H1 (cell line): Measurements from ENCODE around the gene CHPT1. TPM values are rescaled to one million over a fixed set of nuclear protein-coding genes. Genes with fewer than 3 reads are reported as not detected.

ENCODE experiments used
- CTCF ChIA-PET: fragments of 300-600 bp; sonication (Branson Sonifier 250); formaldehyde crosslinking; loops from one replicate; lab custom pipeline; 2021; ENCODE audit not compliant: partially characterized antibody; lab: Charles Lee
- POLR2A ChIA-PET: fragments of 300-600 bp; sonication (Branson Sonifier 250); formaldehyde crosslinking; loops from one replicate; lab custom pipeline; 2021; ENCODE audit warnings: inconsistent platforms; ENCODE audit not compliant: partially characterized antibody; lab: Charles Lee
- DNase-seq, 2 experiments: peaks; one replicate each; pipeline versions ENCODE4 v3.0.0 to v3.0.0-alpha.2; 2010 to 2022; ENCODE audit warnings: low spot score in 2 of 2, low read depth in 1 of 2, mixed read lengths in 1 of 2
- FAIRE-seq: peaks from 2 replicates; lab custom pipeline; 2011; peaks lifted over from hg19 to GRCh38; lab: Jason Lieb, UNC
- H2AFZ ChIP-seq: 2 replicates; pipeline ENCODE4 v1.8.1; 2012; ENCODE audit warnings: low read length, inconsistent platforms
- H2AK5ac ChIP-seq: 2 replicates; pipeline ENCODE4 v1.6.1; 2013; ENCODE audit warnings: low read depth, low read length
- H2BK120ac ChIP-seq: replicated peaks from 2 replicates; pipeline ENCODE3; 2013; ENCODE audit warnings: low read depth, low read length, inconsistent platforms
- H2BK12ac ChIP-seq: 2 replicates; pipeline ENCODE4 v1.6.1; 2013; ENCODE audit warnings: low read depth, low read length
- H2BK15ac ChIP-seq: 2 replicates; pipeline ENCODE4 v1.6.1; 2013; ENCODE audit warnings: low read length
- H2BK20ac ChIP-seq: 2 replicates; pipeline ENCODE4 v1.6.1; 2013; ENCODE audit warnings: low read length
- H2BK5ac ChIP-seq: 2 replicates; pipeline ENCODE4 v1.6.1; 2013; ENCODE audit warnings: low read depth, low read length
- H3K14ac ChIP-seq: 2 replicates; pipeline ENCODE4 v1.6.1; 2013; ENCODE audit warnings: inconsistent platforms; ENCODE audit not compliant: insufficient read length
- H3K18ac ChIP-seq: 2 replicates; pipeline ENCODE4 v1.6.1; 2013; ENCODE audit warnings: low read length; ENCODE audit errors: extremely low read depth
- H3K23ac ChIP-seq: 2 replicates; pipeline ENCODE4 v1.6.1; 2013; ENCODE audit warnings: inconsistent platforms; ENCODE audit not compliant: insufficient read length
- H3K23me2 ChIP-seq: 2 replicates; pipeline ENCODE4 v1.6.1; 2013; ENCODE audit warnings: low read depth, low read length
- H3K27ac ChIP-seq: 2 replicates; pipeline ENCODE4 v1.6.1; 2011; ENCODE audit warnings: low read depth, low read length, inconsistent platforms
- H3K27me3 ChIP-seq, 4 experiments: replicated peaks in 1 of 4; 1 replicate in 1 of 4; 2 replicates in 3 of 4; pipeline versions ENCODE4 v1.6.1 to v1.8.1; 2011 to 2013; ENCODE audit warnings: low read length in 3 of 4, mild to moderate bottlenecking in 3 of 4, inconsistent platforms in 2 of 4, mixed read lengths in 2 of 4, moderate library complexity in 1 of 4; ENCODE audit not compliant: control insufficient read depth in 3 of 4, insufficient read depth in 3 of 4; ENCODE audit errors: extremely low read depth in 1 of 4
- H3K36me3 ChIP-seq, 4 experiments: 2 replicates each; pipeline versions ENCODE4 v1.6.1 to v1.8.1; 2011 to 2013; ENCODE audit warnings: mild to moderate bottlenecking in 4 of 4, low read length in 3 of 4, moderate library complexity in 2 of 4, control low read depth in 1 of 4, inconsistent platforms in 1 of 4; ENCODE audit not compliant: insufficient read depth in 4 of 4, control insufficient read depth in 2 of 4
- H3K4ac ChIP-seq: replicated peaks from 2 replicates; pipeline ENCODE3; 2013; ENCODE audit warnings: low read length, low read depth, mixed read lengths, inconsistent platforms; ENCODE audit not compliant: insufficient read length
- H3K4me1 ChIP-seq, 4 experiments: replicated peaks in 1 of 4; 1 replicate in 1 of 4; 2 replicates in 3 of 4; pipeline versions ENCODE4 v1.6.1 to v1.8.1; 2011 to 2013; ENCODE audit warnings: low read length in 3 of 4, inconsistent platforms in 2 of 4, mixed read lengths in 1 of 4; ENCODE audit not compliant: insufficient read depth in 4 of 4, control insufficient read depth in 3 of 4
- H3K4me2 ChIP-seq, 2 experiments: 2 replicates each; pipeline versions ENCODE4 v1.6.1 to v1.8.1; 2011 to 2013; ENCODE audit warnings: low read depth in 2 of 2, low read length in 2 of 2, control low read depth in 1 of 2, inconsistent platforms in 1 of 2, mild to moderate bottlenecking in 1 of 2; ENCODE audit not compliant: insufficient read depth in 1 of 2
- H3K4me3 ChIP-seq, 4 experiments: fragments of 200-600, 300-600 bp in 1 of 4; sonication (generic), shearing (Covaris generic), sonication (Bioruptor Twin) in 1 of 4; 2 replicates each; pipeline versions ENCODE4 v1.5.1 to v1.8.1; 2011 to 2016; ENCODE audit warnings: low read length in 4 of 4, low read depth in 3 of 4, control low read depth in 2 of 4, inconsistent platforms in 2 of 4, mild to moderate bottlenecking in 2 of 4, mixed read lengths in 1 of 4, moderate library complexity in 1 of 4; ENCODE audit not compliant: insufficient read depth in 2 of 4; ENCODE audit errors: extremely low read depth in 1 of 4
- H3K56ac ChIP-seq: replicated peaks from 2 replicates; pipeline ENCODE3; 2013; ENCODE audit warnings: low read depth, mild to moderate bottlenecking, mixed read lengths, low read length, inconsistent platforms; ENCODE audit not compliant: insufficient read length
- H3K79me1 ChIP-seq: 2 replicates; pipeline ENCODE4 v1.6.1; 2013; ENCODE audit warnings: low read depth, low read length, control low read depth
- H3K79me2 ChIP-seq, 2 experiments: 2 replicates each; pipeline versions ENCODE4 v1.6.1 to v1.8.1; 2012 to 2013; ENCODE audit warnings: low read length in 2 of 2, mild to moderate bottlenecking in 2 of 2, inconsistent platforms in 1 of 2; ENCODE audit not compliant: insufficient read depth in 2 of 2, control insufficient read depth in 1 of 2
- H3K9ac ChIP-seq, 4 experiments: replicated peaks in 1 of 4; 1 replicate in 1 of 4; 2 replicates in 3 of 4; pipeline versions ENCODE4 v1.6.1 to v1.8.1; 2011 to 2013; ENCODE audit warnings: low read depth in 3 of 4, low read length in 3 of 4, control low read depth in 2 of 4, mild to moderate bottlenecking in 2 of 4, moderate library complexity in 2 of 4, inconsistent platforms in 1 of 4; ENCODE audit errors: extremely low read depth in 1 of 4
- H3K9me3 ChIP-seq, 2 experiments: 2 replicates each; pipeline versions ENCODE4 v1.6.1 to v1.8.1; 2012 to 2013; ENCODE audit warnings: mild to moderate bottlenecking in 2 of 2, moderate library complexity in 2 of 2, control low read depth in 1 of 2, inconsistent platforms in 1 of 2, low read depth in 1 of 2, low read length in 1 of 2, mixed read lengths in 1 of 2; ENCODE audit not compliant: insufficient read depth in 2 of 2
- H4K20me1 ChIP-seq, 2 experiments: replicated peaks in 1 of 2; 2 replicates each; pipeline versions ENCODE3 to v1.8.1; 2011 to 2013; ENCODE audit warnings: inconsistent platforms in 2 of 2, low read length in 2 of 2, mild to moderate bottlenecking in 1 of 2; ENCODE audit not compliant: insufficient read depth in 2 of 2, control insufficient read depth in 1 of 2
- H4K5ac ChIP-seq: 2 replicates; pipeline ENCODE4 v1.6.1; 2013; ENCODE audit warnings: low read length, low read depth, mixed read lengths, inconsistent platforms; ENCODE audit not compliant: insufficient read length
- H4K8ac ChIP-seq: 2 replicates; pipeline ENCODE4 v1.8.0; 2013; ENCODE audit warnings: mild to moderate bottlenecking, moderate library complexity, low read length, inconsistent platforms; ENCODE audit not compliant: insufficient read depth; ENCODE audit errors: extremely low read depth
- H4K91ac ChIP-seq: replicated peaks from 2 replicates; pipeline ENCODE3; 2013; ENCODE audit warnings: low read length, mixed read lengths, inconsistent platforms; ENCODE audit not compliant: insufficient read length
- BRCA1 ChIP-seq: IDR thresholded peaks from 2 replicates; pipeline ENCODE4 v1.6.1; 2012; ENCODE audit warnings: low read depth, low read length, improper control_type of control experiment
- CTBP2 ChIP-seq: IDR thresholded peaks from 2 replicates; pipeline ENCODE4 v1.7.0; 2011; ENCODE audit warnings: borderline replicate concordance, mild to moderate bottlenecking, moderate library complexity, mixed read lengths, low read length; ENCODE audit not compliant: insufficient read depth, insufficient read length
- EZH2 ChIP-seq: fragments of 200-600 bp; sonication (generic); IDR thresholded peaks from 2 replicates; pipeline ENCODE4 v1.7.1; 2012; ENCODE audit warnings: low read depth, mild to moderate bottlenecking, moderate library complexity, low read length, inconsistent platforms; ENCODE audit not compliant: severe bottlenecking
- FOSL1 ChIP-seq: IDR thresholded peaks from 2 replicates; pipeline ENCODE4 v1.6.1; 2011; ENCODE audit warnings: mild to moderate bottlenecking, low read depth, low read length, moderate library complexity; ENCODE audit not compliant: insufficient read depth
- GTF2F1 ChIP-seq: IDR thresholded peaks from 2 replicates; pipeline ENCODE4 v1.6.1; 2012; ENCODE audit warnings: low read depth, low read length, improper control_type of control experiment, borderline replicate concordance
- HDAC6 ChIP-seq: IDR thresholded peaks from one replicate; pipeline ENCODE4 v1.7.1; 2012; ENCODE audit warnings: low read depth, mild to moderate bottlenecking, inconsistent platforms, low read length, moderate library complexity
- JUND ChIP-seq: IDR thresholded peaks from 2 replicates; pipeline ENCODE4 v1.6.1; 2011; ENCODE audit warnings: mild to moderate bottlenecking, improper control_type of control experiment, low read length
- POLR2A ChIP-seq, 2 experiments: IDR thresholded peaks; 1 replicate in 1 of 2; 2 replicates in 1 of 2; pipeline ENCODE4 v1.6.1; 2011; ENCODE audit warnings: low read depth in 2 of 2, low read length in 2 of 2, mild to moderate bottlenecking in 2 of 2; ENCODE audit errors: control extremely low read depth in 1 of 2
- POLR2AphosphoS5 ChIP-seq: IDR thresholded peaks from 2 replicates; pipeline ENCODE4 v1.6.1; 2011; ENCODE audit warnings: low read depth, low read length
- POU5F1 ChIP-seq: IDR thresholded peaks from 2 replicates; pipeline ENCODE4 v1.6.1; 2011; ENCODE audit warnings: low read depth, mild to moderate bottlenecking, low read length, moderate library complexity
- SIN3A ChIP-seq, 2 experiments: IDR thresholded peaks in 1 of 2; conservative IDR thresholded peaks in 1 of 2; 2 replicates each; pipeline ENCODE4 v1.6.1; 2011 to 2012; ENCODE audit warnings: low read length in 2 of 2, improper control_type of control experiment in 1 of 2, low read depth in 1 of 2, mild to moderate bottlenecking in 1 of 2
- SIRT6 ChIP-seq: IDR thresholded peaks from one replicate; pipeline ENCODE4 v1.7.1; 2012; ENCODE audit warnings: low read length, inconsistent platforms
- SP1 ChIP-seq: IDR thresholded peaks from 2 replicates; pipeline ENCODE4 v1.6.1; 2011; ENCODE audit warnings: low read depth, low read length
- TAF7 ChIP-seq: optimal IDR thresholded peaks from 2 replicates; pipeline ENCODE3; 2011; ENCODE audit warnings: low read depth, mild to moderate bottlenecking, inconsistent platforms, low read length, moderate library complexity, borderline replicate concordance
- WGBS, 2 experiments: shearing (Covaris generic) in 1 of 2; methylation state at CpG; one replicate each; pipeline versions ENCODE4 v1.1.6 to v1.1.7; 2013 to 2015; ENCODE audit warnings: low lambda C conversion rate in 2 of 2, mixed read lengths in 2 of 2, inconsistent platforms in 1 of 2, low coverage in 1 of 2, missing lambda C conversion rate in 1 of 2; ENCODE audit not compliant: insufficient replicate concordance in 2 of 2, insufficient coverage in 1 of 2, insufficient read length in 1 of 2; ENCODE audit errors: extremely low coverage in 1 of 2, missing lambda C conversion rate in 1 of 2; 5-methylcytosine and 5-hydroxymethylcytosine counted together
- polyA plus RNA-seq, 7 experiments: library from polyadenylated mRNA; depleted of rRNA in 3 of 7; stranded (reverse) in 5 of 7; unstranded in 2 of 7; fragments of >200 nt in 5 of 7; fragments of 200-250 nt in 2 of 7; gene quantifications; 1 replicate in 5 of 7; 2 replicates in 1 of 7; 4 replicates in 1 of 7; pipeline versions ENCODE4 v1.2.1 to v1.2.3, GENCODE V29; 2011 to 2013; ENCODE audit warnings: missing spikeins in 2 of 7, mixed read lengths in 2 of 7
- total RNA-seq: library from RNA; stranded (reverse); fragmentation: NEBNext Ultra II Directional; extraction: Animal tissue kit (Norgen Biotek cat#: 25700); gene quantifications from 2 replicates; pipeline ENCODE4 v1.2.1, GENCODE V29; 2021

The CHPT1 gene
- total and polyA plus RNA-seq, 2 of the 8 experiments (the other 6 are each of a cell fraction or from before 2014, with no cell fraction given) = 13.3 to 22.5 TPM

DNA sequence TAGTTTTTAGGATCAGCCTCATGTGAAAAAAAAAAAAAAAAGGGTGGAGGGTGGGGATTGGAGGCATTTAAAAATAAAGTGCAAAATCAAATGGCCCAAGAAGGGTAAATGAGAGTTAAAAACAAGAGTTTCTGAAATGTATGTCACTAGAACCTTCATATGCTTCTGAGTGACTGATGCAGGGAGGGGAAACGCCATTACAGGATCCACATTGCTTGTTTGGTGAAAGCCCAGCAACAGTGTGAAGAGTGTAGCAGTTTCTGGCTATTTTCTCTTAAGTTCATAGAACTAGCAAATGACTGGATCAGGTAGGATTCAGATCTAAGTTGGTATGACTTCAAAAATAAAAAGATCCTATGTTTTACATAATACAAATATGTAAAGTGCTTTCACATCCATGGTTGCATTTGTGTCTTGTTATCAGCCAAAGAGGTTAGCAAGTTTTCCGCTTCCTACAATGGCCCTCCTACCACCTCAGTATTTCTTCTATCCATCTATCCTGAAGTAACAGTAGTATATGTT lies 2.9 kb downstream of the CHPT1 start:
- H2BK5ac ChIP-seq = no peak overlapping the region
- no peak overlapping the region for H4K91ac ChIP-seq
- FAIRE-seq = no peak
- no peaks in the 10 kb centered on the region for H3K9me3 ChIP-seq
- H2BK20ac ChIP-seq = no peak overlapping the region
- peaks cover 2 to 6% (median 3%) of the 10 kb centered on the region in 4 experiments; a peak in 5 of 7 replicates for H3K4me1 ChIP-seq
- no peak overlapping the region for H3K4me3 ChIP-seq
- ChIA-PET CTCF (interaction anchor here (1.0 to 1.5 kb wide), 3 partner anchors 14 to 60 kb away, joined by 3 to 6 read pairs (median 3); no protein-coding TSS in a partner anchor), POLR2A (interaction anchor here (0.7 kb wide), 1 partner anchor 36 kb away, joined by 3 read pairs; no protein-coding TSS in a partner anchor)
- H3K18ac ChIP-seq = no peak overlapping the region
- H3K79me2 ChIP-seq = 0 out of 4 replicates have a peak, but pooled peaks cover 0 to 10% of the 10 kb centered on the region in 2 experiments
- no peaks in the 10 kb centered on the region for H4K20me1 ChIP-seq
- no peak for DNase-seq
- no peak overlapping the region for H2AFZ ChIP-seq
- H3K4ac ChIP-seq = no peak overlapping the region
- no peak overlapping the region for H3K27ac ChIP-seq
- H3K9ac ChIP-seq = no peak overlapping the region
- H3K14ac ChIP-seq = no peak overlapping the region
- H3K56ac ChIP-seq = no peak overlapping the region
- no peaks in the 10 kb centered on the region for H3K36me3 ChIP-seq
- H2BK12ac ChIP-seq = no peak overlapping the region
- peaks cover 2 to 18% (median 12%) of the 10 kb centered on the region in 4 experiments for H3K27me3 ChIP-seq
- no peaks in the 10 kb centered on the region for H3K79me1 ChIP-seq
- H3K4me2 ChIP-seq = no peak overlapping the region
- no peak overlapping the region for H2AK5ac ChIP-seq
- no peak overlapping the region for H2BK15ac ChIP-seq
- no peak overlapping the region for H3K23ac ChIP-seq
- no peak overlapping the region for H4K8ac ChIP-seq
- no peak overlapping the region for H4K5ac ChIP-seq
- peaks cover 11% of the 10 kb centered on the region; the same call in 1 of the 2 replicates for H3K23me2 ChIP-seq
- WGBS, 2 experiments = 91% methylated on average over 2 of the region's 2 CpGs; no CpG with 5 or more reads in 1 of the 2 experiments
- no peak overlapping the region for H2BK120ac ChIP-seq
- no peak for TF ChIP-seq FOSL1
- no peak for TF ChIP-seq JUND
- TF ChIP-seq CTBP2 = no peak
- no peak for TF ChIP-seq BRCA1
- no peak for TF ChIP-seq POU5F1
- no peak for TF ChIP-seq SIN3A (conservative IDR thresholded peaks at IDR 0.05 in 1 of 2, IDR thresholded peaks at IDR 0.05 in 1 of 2; ENCODE audit: low read depth in 1 of 2, low read length in 2 of 2)
- TF ChIP-seq EZH2 = no peak
- TF ChIP-seq POLR2AphosphoS5 = no peak
- TF ChIP-seq POLR2A (IDR thresholded peaks at IDR 0.05; ENCODE audit: control extremely low read depth in 1 of 2, low read depth in 2 of 2, low read length in 2 of 2) = no peak
- no peak for TF ChIP-seq HDAC6
- no peak for TF ChIP-seq GTF2F1
- TF ChIP-seq SP1 = no peak
- no peak for TF ChIP-seq TAF7
- TF ChIP-seq SIRT6 = no peak
